Measurements from ENCODE around the gene APMAP.

APMAP gene

DNA sequence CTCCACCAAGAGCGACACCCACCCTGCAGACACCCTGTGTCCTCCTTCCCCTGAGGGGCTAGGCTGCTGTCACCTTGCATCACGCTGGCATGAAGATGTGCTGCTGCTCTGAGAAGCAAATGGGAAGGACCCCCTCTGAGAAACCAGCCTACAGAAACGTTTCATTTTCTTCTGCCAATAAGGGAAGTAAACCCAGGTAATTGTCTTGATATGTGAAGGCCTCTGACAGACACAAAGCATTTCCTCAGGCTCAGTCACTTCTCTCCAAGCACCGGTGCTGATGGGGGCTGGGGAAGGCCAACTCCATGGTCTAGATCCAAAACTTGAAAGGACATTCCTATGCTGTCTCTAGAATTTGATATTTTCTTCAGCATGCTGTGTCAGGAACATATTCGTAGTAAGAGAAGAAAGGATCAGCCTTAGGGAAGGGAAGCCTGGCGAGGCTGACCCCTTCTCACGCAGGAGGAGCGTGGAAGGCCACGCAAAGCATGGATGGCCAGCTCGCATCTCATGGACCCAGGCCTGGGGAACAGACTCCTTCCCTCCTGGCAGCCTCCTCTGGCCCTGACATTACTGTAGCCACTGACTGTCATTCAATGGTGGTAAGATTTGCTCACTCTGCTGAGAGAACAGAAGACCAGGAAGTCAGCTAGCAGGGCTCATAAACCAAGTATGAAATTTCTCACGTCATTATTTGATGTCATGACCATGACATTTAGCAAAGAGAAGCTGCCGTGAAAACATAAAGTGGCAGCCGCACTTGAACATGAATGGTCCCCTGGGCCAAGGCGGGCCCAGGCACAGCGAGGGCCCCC is 44.9 kb upstream of the APMAP start:
- no peak for TF ChIP-seq CTCF (IDR thresholded peaks at IDR 0.05; ENCODE audit: low read depth, low read length)
- no peak for DNase-seq (ENCODE audit: extremely low read depth, low read depth)

GRCh38 chr20:25036331-25036936 is 43.9 kb upstream of the APMAP start:
- no peak for DNase-seq (ENCODE audit: extremely low read depth, low read depth)
- TF ChIP-seq CTCF (IDR thresholded peaks at IDR 0.05; ENCODE audit: low read depth, low read length), result no peak

DNA sequence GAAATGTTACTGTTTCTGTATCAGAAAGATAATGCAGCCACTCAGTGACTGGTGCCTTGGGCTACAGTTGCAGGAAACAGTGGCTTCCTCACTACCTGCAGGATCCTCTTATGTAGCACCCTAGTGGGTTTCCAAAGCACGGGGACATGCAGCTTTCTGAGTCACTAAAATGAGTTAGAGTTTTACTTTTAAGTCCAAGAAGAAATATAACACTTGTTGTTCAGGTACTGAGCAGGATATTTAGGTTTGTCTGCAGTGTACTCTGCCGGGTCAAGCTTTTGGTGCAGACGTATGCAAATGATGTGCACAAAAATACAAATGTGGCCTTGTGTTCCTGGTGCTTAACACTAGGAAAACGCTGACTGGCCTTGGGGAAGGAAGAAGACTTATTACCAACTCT is 43.4 kb upstream of the APMAP start:
- DNase-seq (ENCODE audit: extremely low read depth, low read depth), result no peak
- TF ChIP-seq CTCF (IDR thresholded peaks at IDR 0.05; ENCODE audit: low read depth, low read length), result no peak

GRCh38 chr20:25033924-25034300 is 41.4 kb upstream of the APMAP start:
- TF ChIP-seq CTCF (IDR thresholded peaks at IDR 0.05; ENCODE audit: low read depth, low read length), result no peak
- no peak for DNase-seq (ENCODE audit: extremely low read depth, low read depth)

DNA sequence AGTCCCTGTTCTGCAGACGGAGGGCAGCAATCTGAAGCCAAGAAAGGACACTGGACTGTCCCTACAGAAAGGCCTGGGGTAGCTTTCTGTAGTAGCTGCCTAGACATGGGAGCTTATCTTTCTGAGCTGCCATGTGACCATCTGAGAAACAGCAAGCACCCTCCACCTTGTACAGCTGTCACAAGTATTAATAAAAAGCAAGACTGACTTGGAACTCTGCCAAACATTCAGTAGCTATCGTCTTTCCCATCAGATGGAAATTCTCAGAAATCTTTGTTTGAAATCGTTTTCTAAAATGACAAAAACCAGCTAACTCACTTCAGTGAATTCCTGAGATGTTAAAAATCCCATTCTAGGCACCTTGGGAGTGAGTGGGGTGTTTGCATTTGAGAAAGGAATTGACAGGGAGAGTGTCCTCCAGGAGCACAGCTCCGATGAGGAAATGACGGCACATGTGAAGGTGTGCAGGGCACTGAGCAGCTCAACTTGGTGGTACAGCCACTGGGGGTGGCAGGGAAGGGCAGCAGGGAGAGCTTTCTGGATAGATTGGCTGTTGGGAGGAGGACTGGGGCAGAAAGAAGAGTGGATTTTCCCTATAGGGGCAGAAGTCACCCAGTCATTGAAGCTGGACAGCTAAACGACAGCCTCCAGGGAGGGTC is 40.8 kb upstream of the APMAP start:
- no peak for TF ChIP-seq CTCF (IDR thresholded peaks at IDR 0.05; ENCODE audit: low read depth, low read length)
- no peak for DNase-seq (ENCODE audit: extremely low read depth, low read depth)

DNA sequence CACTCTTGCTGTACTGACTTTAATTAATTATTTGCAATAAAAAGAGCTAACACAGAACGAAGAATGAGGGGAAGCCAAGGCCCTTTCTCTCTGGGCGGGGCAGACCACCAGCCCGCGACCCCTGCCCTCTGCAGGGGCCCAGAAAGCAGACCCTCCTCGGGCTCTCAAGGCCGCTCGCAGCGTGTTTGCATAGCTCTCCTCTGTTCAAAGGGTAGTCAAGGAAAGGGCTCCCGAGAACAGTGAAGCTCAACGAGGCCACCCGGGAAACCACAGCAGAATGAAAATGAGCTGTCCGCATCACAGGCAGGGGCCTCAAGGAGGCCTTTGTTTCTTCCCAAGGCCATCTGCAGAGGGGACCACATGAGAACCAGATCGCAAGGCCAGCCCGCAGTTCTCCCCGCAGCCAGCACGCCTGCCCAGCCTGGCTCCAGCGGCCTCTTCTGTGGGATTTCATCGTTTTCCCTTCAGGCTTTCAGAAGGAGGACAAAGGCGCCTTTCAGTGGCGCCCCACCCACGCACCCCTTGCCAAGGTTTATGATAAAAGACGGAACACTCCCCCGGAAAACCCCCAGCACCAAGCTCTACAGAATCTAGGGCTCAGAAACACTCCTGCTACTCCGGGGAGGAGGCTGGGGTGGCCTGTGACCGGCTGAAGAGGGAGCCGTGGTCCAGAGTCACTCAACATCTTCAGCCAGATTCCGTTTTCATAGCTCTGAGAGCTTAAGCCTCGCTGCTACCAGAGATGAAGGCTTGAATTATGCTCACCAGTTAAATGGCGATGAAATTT is 40.1 kb upstream of the APMAP start:
- no peak for DNase-seq (ENCODE audit: extremely low read depth, low read depth)
- no peak for TF ChIP-seq CTCF (IDR thresholded peaks at IDR 0.05; ENCODE audit: low read depth, low read length)

All from AG09319 (cell line).